Measurements from ENCODE around the gene BCOR. TPM values are rescaled to one million over a fixed set of nuclear protein-coding genes. Genes with fewer than 3 reads are reported as not detected.

BCOR gene
- total and polyA plus RNA-seq, 2 of the 8 experiments (the other 6 are each of a cell fraction or from before 2014, with no cell fraction given), result 25.0 to 50.8 TPM

GRCh38 chrX:40003071-40003427 lies 94.7 kb downstream of the BCOR start (continued):
- TF ChIP-seq CHD7 (IDR thresholded peaks at IDR 0.05; ENCODE audit: insufficient replicate concordance, low read length) (no peak), JUND (IDR thresholded peaks at IDR 0.05; ENCODE audit: low read length) (no peak), SP1 (IDR thresholded peaks at IDR 0.05; ENCODE audit: low read depth, low read length) (no peak), KDM5A (IDR thresholded peaks at IDR 0.05; ENCODE audit: low read length) (no peak), CHD1 (IDR thresholded peaks at IDR 0.05; ENCODE audit: low read depth, low read length) (no peak), RNF2 (IDR thresholded peaks at IDR 0.05; ENCODE audit: borderline replicate concordance, low read depth, low read length, missing control alignments, poor library complexity, severe bottlenecking) (no peak), PHF8 (conservative IDR thresholded peaks at IDR 0.05; ENCODE audit: low read depth, low read length) (no peak), CTBP2 (IDR thresholded peaks at IDR 0.05; ENCODE audit: borderline replicate concordance, insufficient read depth, insufficient read length, low read length) (no peak)

All from H1 (cell line).